ENCODE data around the gene KLHDC2.

GRCh38 chr14:49732896-49733295 lies 35.1 kb upstream of the KLHDC2 start:
- TF ChIP-seq CTCF (IDR thresholded peaks at IDR 0.05) (no peak), POLR2A (IDR thresholded peaks at IDR 0.05) (no peak)

Data from lower leg skin (tissue), 3 donors.